Parathyroid adenoma (tissue), 2 donors: ENCODE data around the gene CLCF1.

ENCODE experiments used
- H2AFZ ChIP-seq: fragments of 300-600 bp; sonication (generic); one replicate; pipeline ENCODE4 v1.7.0; 2017; ENCODE audit warnings: antibody characterized with exemption, mild to moderate bottlenecking
- H3K27ac ChIP-seq: fragments of 300-600 bp; sonication (generic); one replicate; pipeline ENCODE4 v1.7.0; 2017
- H3K27me3 ChIP-seq: fragments of 300-600 bp; sonication (generic); one replicate; pipeline ENCODE4 v1.7.0; 2017; ENCODE audit warnings: low read length; ENCODE audit not compliant: control insufficient read depth, insufficient read depth
- H3K36me3 ChIP-seq: fragments of 300-600 bp; sonication (generic); one replicate; pipeline ENCODE4 v1.7.0; 2017; ENCODE audit warnings: low read length; ENCODE audit not compliant: control insufficient read depth, insufficient read depth
- H3K4me1 ChIP-seq: fragments of 300-600 bp; sonication (generic); one replicate; pipeline ENCODE4 v1.7.0; 2017; ENCODE audit warnings: control low read depth
- H3K4me2 ChIP-seq: fragments of 300-600 bp; sonication (generic); one replicate; pipeline ENCODE4 v1.7.0; 2017; ENCODE audit warnings: low read length
- H3K4me3 ChIP-seq: fragments of 300-600 bp; sonication (generic); one replicate; pipeline ENCODE4 v1.7.0; 2017; ENCODE audit warnings: low read depth, low read length
- H3K79me2 ChIP-seq: fragments of 300-600 bp; sonication (generic); one replicate; pipeline ENCODE4 v1.7.0; 2017; ENCODE audit warnings: control low read depth
- H3K9ac ChIP-seq: fragments of 300-600 bp; sonication (generic); one replicate; pipeline ENCODE4 v1.7.0; 2017; ENCODE audit warnings: mild to moderate bottlenecking
- H3K9me3 ChIP-seq: fragments of 300-600 bp; sonication (generic); one replicate; pipeline ENCODE4 v1.7.0; 2017; ENCODE audit warnings: low read length; ENCODE audit not compliant: control insufficient read depth
- TF ChIP-seq, protein P1 (sequence below): fragments of 300-600 bp; sonication (generic); IDR thresholded peaks from one replicate; pipeline ENCODE4 v1.7.0; 2017; ENCODE audit warnings: antibody characterized with exemption, mild to moderate bottlenecking
- donor health status: primary hyperparathyroidism.

CLCF1 gene

DNA sequence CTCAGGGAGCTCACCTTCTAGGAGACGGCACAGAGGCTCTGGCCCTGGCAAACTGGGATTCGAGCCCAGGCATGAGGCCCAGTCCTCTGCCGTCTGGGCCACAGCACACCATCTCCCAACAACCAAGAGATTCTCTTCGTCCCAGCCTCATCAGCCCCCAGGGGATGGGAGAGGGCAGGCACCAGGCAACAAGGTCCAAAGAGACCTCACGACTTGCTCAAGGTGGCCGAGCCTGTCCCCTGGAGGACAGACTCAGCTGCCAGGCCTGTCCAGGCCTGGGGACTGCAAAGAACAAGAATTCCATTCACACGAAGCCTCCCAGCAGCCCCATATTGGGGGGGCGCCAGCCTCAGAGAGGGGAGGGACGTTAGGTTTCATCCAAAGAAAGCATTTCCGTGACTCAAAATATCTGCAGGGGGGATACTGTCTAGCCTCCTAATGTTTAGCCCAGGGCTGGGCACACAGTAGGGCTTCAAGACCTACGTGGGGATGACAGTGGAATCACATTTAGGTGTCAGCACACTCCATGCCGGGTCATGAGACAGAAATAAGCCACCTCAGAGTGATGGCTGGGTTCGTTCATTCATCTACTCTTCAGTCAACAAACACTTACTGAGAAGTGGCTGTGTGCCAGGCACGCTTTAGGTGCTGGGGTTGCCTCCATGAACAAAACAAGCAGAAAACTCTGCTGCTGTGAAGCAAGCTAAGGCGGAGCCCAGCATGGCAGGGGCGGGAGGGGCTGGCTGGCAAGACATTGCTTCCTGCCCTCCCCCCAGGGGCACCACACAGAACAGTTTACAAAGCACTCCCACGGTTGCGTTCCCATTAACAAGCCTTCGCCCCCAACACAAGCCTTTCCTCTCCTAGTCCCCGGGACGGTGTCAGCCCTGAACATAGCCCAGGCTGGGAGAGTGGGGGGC, 43.3 kb upstream of the CLCF1 start:
- Histone ChIP-seq H3K9me3 (no peaks in the 10 kb centered on the region), H3K27ac (no peak overlapping the region), H2AFZ (no peak overlapping the region), H3K36me3 (no peaks in the 10 kb centered on the region), H3K79me2 (no peaks in the 10 kb centered on the region), H3K4me3 (no peak overlapping the region), H3K27me3 (no peaks in the 10 kb centered on the region), H3K4me1 (peaks cover 16% of the 10 kb centered on the region), H3K4me2 (no peak overlapping the region), H3K9ac (no peak overlapping the region)
- TF ChIP-seq, protein P1, sequence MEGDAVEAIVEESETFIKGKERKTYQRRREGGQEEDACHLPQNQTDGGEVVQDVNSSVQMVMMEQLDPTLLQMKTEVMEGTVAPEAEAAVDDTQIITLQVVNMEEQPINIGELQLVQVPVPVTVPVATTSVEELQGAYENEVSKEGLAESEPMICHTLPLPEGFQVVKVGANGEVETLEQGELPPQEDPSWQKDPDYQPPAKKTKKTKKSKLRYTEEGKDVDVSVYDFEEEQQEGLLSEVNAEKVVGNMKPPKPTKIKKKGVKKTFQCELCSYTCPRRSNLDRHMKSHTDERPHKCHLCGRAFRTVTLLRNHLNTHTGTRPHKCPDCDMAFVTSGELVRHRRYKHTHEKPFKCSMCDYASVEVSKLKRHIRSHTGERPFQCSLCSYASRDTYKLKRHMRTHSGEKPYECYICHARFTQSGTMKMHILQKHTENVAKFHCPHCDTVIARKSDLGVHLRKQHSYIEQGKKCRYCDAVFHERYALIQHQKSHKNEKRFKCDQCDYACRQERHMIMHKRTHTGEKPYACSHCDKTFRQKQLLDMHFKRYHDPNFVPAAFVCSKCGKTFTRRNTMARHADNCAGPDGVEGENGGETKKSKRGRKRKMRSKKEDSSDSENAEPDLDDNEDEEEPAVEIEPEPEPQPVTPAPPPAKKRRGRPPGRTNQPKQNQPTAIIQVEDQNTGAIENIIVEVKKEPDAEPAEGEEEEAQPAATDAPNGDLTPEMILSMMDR = no peak

DNA sequence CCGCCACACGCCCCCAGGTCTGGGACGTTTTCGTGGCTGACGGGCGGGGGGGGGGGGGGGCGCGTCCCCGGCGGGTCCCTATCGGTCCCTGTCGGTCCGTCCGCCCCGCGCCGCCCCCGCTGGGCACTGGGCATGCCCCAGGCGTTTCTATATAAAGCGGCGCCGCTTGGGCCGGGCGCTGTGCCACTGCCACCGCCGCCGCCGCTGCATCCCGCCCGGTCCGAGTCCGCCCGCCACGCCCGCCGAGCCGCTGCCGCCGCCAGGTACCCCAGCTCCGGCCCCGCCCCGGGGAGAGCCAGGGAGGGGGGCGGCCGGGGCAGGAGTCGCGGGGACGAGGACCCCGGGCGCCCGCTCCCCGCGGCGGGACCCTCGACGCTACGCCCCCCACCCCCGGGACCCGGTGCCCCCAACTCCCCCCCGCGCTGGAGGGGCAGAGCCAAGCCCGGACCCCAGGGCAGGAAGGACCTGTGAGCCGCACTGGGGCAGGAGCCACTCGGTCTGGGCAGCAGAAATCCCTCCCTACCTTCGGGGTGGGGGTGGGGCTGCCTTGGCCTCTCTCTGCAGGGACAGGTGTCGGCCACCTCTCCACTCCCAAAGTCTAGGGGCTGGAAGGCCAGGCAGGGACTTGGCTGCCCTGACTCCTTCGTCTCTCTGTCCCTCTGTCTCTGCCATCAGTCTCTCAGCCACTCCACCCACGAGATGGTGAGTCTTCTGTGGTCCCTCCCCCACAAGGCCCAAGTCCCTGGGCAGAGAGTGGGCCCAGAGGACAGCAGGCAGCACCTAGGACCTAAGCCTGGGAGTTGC, 42.3 kb upstream of the CLCF1 start, which contains the start of gene CARNS1:
Gene CARNS1 (plus strand): TSS at position 178 of the 804 bp plus-strand sequence. CDS start 522 bp downstream, at position 700.
- Histone ChIP-seq H3K9ac (no peak within 1 kb of the TSS), H3K9me3 (no peaks in the 10 kb centered on the region), H3K27me3 (no peaks in the 10 kb centered on the region), H3K4me1 (peaks cover 16% of the 10 kb centered on the region), H3K4me2 (peak within 1 kb of the TSS; percentile 3), H2AFZ (peak within 1 kb of the TSS; percentile 56), H3K36me3 (no peaks in the 10 kb centered on the region), H3K4me3 (no peak within 1 kb of the TSS), H3K27ac (no peak within 1 kb of the TSS), H3K79me2 (no peaks in the 10 kb centered on the region)
- TF ChIP-seq, protein P1 = no peak

GRCh38 chr11:67413266-67413849, 40.0 kb upstream of the CLCF1 start:
- Histone ChIP-seq H3K9me3 (no peaks in the 10 kb centered on the region), H3K36me3 (no peaks in the 10 kb centered on the region), H3K27me3 (no peaks in the 10 kb centered on the region), H2AFZ (no peak overlapping the region), H3K27ac (no peak overlapping the region), H3K9ac (no peak overlapping the region), H3K79me2 (no peaks in the 10 kb centered on the region), H3K4me1 (no peaks in the 10 kb centered on the region), H3K4me3 (no peak overlapping the region), H3K4me2 (no peak overlapping the region)
- TF ChIP-seq, protein P1 = no peak

DNA sequence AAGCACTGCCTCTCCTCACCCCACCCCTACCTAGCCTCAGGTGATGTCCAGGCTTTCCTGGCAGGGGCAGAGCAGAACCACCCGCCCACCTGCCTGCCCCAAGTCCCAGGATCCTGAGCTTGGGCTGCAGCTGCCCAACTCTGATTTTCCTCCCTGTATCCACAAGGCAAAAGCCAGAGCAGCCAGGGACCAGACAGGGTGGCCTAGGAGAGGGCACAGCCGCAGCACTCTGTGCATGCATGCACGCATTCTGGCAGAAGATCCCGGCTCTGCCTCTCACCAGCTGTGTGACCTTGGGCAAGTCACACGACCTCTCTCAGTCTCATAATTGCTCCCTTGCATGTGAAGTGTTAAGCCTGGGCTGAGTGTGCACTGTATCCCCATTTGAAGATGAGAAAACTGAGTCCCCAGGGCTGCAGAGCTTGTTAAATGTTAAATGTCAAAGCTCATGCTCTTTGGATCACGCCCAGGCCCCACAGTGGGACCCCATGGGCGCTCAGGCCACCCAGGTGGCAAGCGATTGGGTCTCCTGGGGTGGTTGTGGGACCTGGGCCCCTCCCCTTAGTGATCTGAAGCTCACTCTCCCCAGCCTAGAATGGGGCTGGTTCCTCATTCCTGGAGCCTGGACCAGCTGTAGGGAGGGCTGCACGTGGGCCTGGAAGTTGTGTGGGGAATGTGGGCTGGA, 39.2 kb upstream of the CLCF1 start:
- no peaks in the 10 kb centered on the region for H3K4me1 ChIP-seq
- no peak overlapping the region for H3K4me2 ChIP-seq
- H3K36me3 ChIP-seq = no peaks in the 10 kb centered on the region
- no peaks in the 10 kb centered on the region for H3K27me3 ChIP-seq
- H3K9me3 ChIP-seq = no peaks in the 10 kb centered on the region
- TF ChIP-seq, protein P1 = no peak
- H3K27ac ChIP-seq = no peak overlapping the region
- H2AFZ ChIP-seq = no peak overlapping the region
- H3K4me3 ChIP-seq = no peak overlapping the region
- no peaks in the 10 kb centered on the region for H3K79me2 ChIP-seq
- no peak overlapping the region for H3K9ac ChIP-seq
